Skin epidermis (tissue), 12 donors: ENCODE data around the gene MACC1.

ENCODE experiments used
- H3K27ac ChIP-seq, 21 experiments: fragments of 200-600 bp; sonication (generic) in 11 of 21; one replicate each; pipeline ENCODE4 v1.5.0; 2020; ENCODE audit warnings: mild to moderate bottlenecking in 3 of 21, inconsistent platforms in 2 of 21, moderate library complexity in 2 of 21
- H3K4me3 ChIP-seq, 7 experiments: fragments of 200-600 bp; sonication (generic) in 2 of 7; one replicate each; pipeline ENCODE4 v1.5.0; 2020; ENCODE audit warnings: inconsistent platforms in 2 of 7, mild to moderate bottlenecking in 2 of 7, moderate library complexity in 1 of 7

Gene MACC1

GRCh38 chr7:20233362-20233761 is 16.2 kb upstream of the MACC1 start:
- H3K4me3 ChIP-seq: no peak overlapping the region
- no peak overlapping the region for H3K27ac ChIP-seq

- Histone ChIP-seq H3K27ac (no peak overlapping the region), H3K4me3 (no peak overlapping the region)
These were observed 15.7 kb upstream of the MACC1 start for GRCh38 chr7:20232848-20233247.

GRCh38 chr7:20229646-20230500 is 12.7 kb upstream of the MACC1 start:
- Histone ChIP-seq H3K4me3 (no peak overlapping the region), H3K27ac (peak overlapping the region in 3 of 21 experiments; percentile 12 to 38 (median 14))

- no peak overlapping the region for H3K4me3 ChIP-seq
- peak overlapping the region in 2 of 21 experiments; percentile 14 to 38 for H3K27ac ChIP-seq
These were observed 11.9 kb upstream of the MACC1 start for GRCh38 chr7:20229081-20229480.

- no peak overlapping the region for H3K27ac ChIP-seq
These were observed 11.5 kb upstream of the MACC1 start for GRCh38 chr7:20228654-20229053.

GRCh38 chr7:20227291-20227795 is 10.2 kb upstream of the MACC1 start:
- Histone ChIP-seq H3K27ac (no peak overlapping the region), H3K4me3 (no peak overlapping the region)

More at GRCh38 chr7:20228654-20229053, 11.5 kb upstream of the MACC1 start:
- H3K4me3 ChIP-seq: no peak overlapping the region

GRCh38 chr7:20226860-20227259 is 9.7 kb upstream of the MACC1 start:
- no peak overlapping the region for H3K27ac ChIP-seq
- no peak overlapping the region for H3K4me3 ChIP-seq

GRCh38 chr7:20225384-20225783 is 8.2 kb upstream of the MACC1 start:
- no peak overlapping the region for H3K4me3 ChIP-seq
- no peak overlapping the region for H3K27ac ChIP-seq

- H3K4me3 ChIP-seq: no peak overlapping the region
- peak overlapping the region in 1 of 21 experiments; percentile 33 for H3K27ac ChIP-seq
These were observed 6.8 kb upstream of the MACC1 start for GRCh38 chr7:20224025-20224424.

- Histone ChIP-seq H3K27ac (peak overlapping the region in 1 of 21 experiments; percentile 33), H3K4me3 (no peak overlapping the region)
These were observed 6.2 kb upstream of the MACC1 start for GRCh38 chr7:20223356-20223755.

GRCh38 chr7:20222219-20222828 is 5.1 kb upstream of the MACC1 start:
- no peak overlapping the region for H3K27ac ChIP-seq
- H3K4me3 ChIP-seq: no peak overlapping the region

- H3K27ac ChIP-seq: peak overlapping the region in 11 of 21 experiments; percentile 4 to 64 (median 34)
- H3K4me3 ChIP-seq: no peak overlapping the region
These were observed 3.9 kb upstream of the MACC1 start for GRCh38 chr7:20220921-20221547.

GRCh38 chr7:20220293-20220761 is 3.1 kb upstream of the MACC1 start:
- H3K4me3 ChIP-seq: no peak overlapping the region

GRCh38 chr7:20219446-20220292 is 2.5 kb upstream of the MACC1 start:
- Histone ChIP-seq H3K27ac (peak overlapping the region in 18 of 21 experiments; percentile 1 to 73 (median 34)), H3K4me3 (no peak overlapping the region)

More at GRCh38 chr7:20220293-20220761, 3.1 kb upstream of the MACC1 start:
- peak overlapping the region in 18 of 21 experiments; percentile 0 to 73 (median 30) for H3K27ac ChIP-seq

GRCh38 chr7:20219062-20219445 is 1.9 kb upstream of the MACC1 start:
- no peak overlapping the region for H3K4me3 ChIP-seq
- peak overlapping the region in 8 of 21 experiments; percentile 23 to 71 (median 33) for H3K27ac ChIP-seq

GRCh38 chr7:20218279-20218678 is 1.1 kb upstream of the MACC1 start:
- peak overlapping the region in 4 of 21 experiments; percentile 46 to 65 (median 54) for H3K27ac ChIP-seq

GRCh38 chr7:20216406-20217036 is 663 bp downstream of the MACC1 start:
- peak overlapping the region in 7 of 21 experiments; percentile 12 to 63 (median 38) for H3K27ac ChIP-seq
- H3K4me3 ChIP-seq: peak overlapping the region in 3 of 7 experiments; percentile 1 to 28 (median 26)

More at GRCh38 chr7:20218279-20218678, 1.1 kb upstream of the MACC1 start:
- H3K4me3 ChIP-seq: no peak overlapping the region

- H3K4me3 ChIP-seq: no peak overlapping the region
- no peak overlapping the region for H3K27ac ChIP-seq
These were observed 2.1 kb downstream of the MACC1 start for GRCh38 chr7:20214921-20215669.
